GM12878 (cell line): Measurements from ENCODE around the gene TBCD. TPM values are rescaled to one million over a fixed set of nuclear protein-coding genes. Genes with fewer than 3 reads are reported as not detected.

Experiments used
- ATF3 ChIP-seq: IDR thresholded peaks from 2 replicates; pipeline ENCODE4 v1.6.1; 2011; ENCODE audit warnings: low read depth, mild to moderate bottlenecking, low read length, moderate library complexity, borderline replicate concordance; ENCODE audit errors: extremely low read depth
- BHLHE40 ChIP-seq, 2 experiments: fragments of 450-650 bp in 1 of 2; IDR thresholded peaks; 2 replicates each; pipeline ENCODE4 v1.6.1; 2011 to 2017; ENCODE audit warnings: low read depth in 2 of 2, borderline replicate concordance in 1 of 2, improper control_type of control experiment in 1 of 2, low read length in 1 of 2, mild to moderate bottlenecking in 1 of 2
- HDGF ChIP-seq: fragments of 450-650 bp; IDR thresholded peaks from 2 replicates; pipeline ENCODE4 v1.6.1; 2016; ENCODE audit warnings: antibody characterized with exemption
- JUND ChIP-seq: IDR thresholded peaks from 2 replicates; pipeline ENCODE4 v1.6.1; 2012; ENCODE audit warnings: low read depth, mild to moderate bottlenecking, low read length, improper control_type of control experiment, moderate library complexity
- MTA3 ChIP-seq: IDR thresholded peaks from 2 replicates; pipeline ENCODE4 v1.6.1; 2012; ENCODE audit warnings: low read length, inconsistent platforms, borderline replicate concordance
- NR2C2 ChIP-seq: IDR thresholded peaks from 2 replicates; pipeline ENCODE4 v1.6.1; 2011; ENCODE audit warnings: borderline replicate concordance, low read depth; ENCODE audit not compliant: control insufficient read depth, insufficient read length
- SIX5 ChIP-seq: IDR thresholded peaks from 2 replicates; pipeline ENCODE4 v1.6.1; 2011; ENCODE audit warnings: mild to moderate bottlenecking, low read depth, low read length, moderate library complexity; ENCODE audit not compliant: severe bottlenecking
- SMAD5 ChIP-seq: IDR thresholded peaks from 2 replicates; pipeline ENCODE4 v1.6.1; 2016; ENCODE audit warnings: antibody characterized with exemption, low read depth
- TCF3 ChIP-seq: IDR thresholded peaks from 2 replicates; pipeline ENCODE4 v1.6.1; 2012; ENCODE audit warnings: low read depth, mild to moderate bottlenecking, low read length, borderline replicate concordance; ENCODE audit not compliant: insufficient read depth
- TCF7 ChIP-seq: IDR thresholded peaks from 2 replicates; pipeline ENCODE4 v1.6.1; 2014; ENCODE audit warnings: antibody characterized with exemption, borderline replicate concordance
- ZNF24 ChIP-seq: fragments of 450-650 bp; IDR thresholded peaks from 2 replicates; pipeline ENCODE4 v1.6.1; 2017; ENCODE audit warnings: antibody characterized with exemption, mild to moderate bottlenecking
- ZNF384 ChIP-seq: IDR thresholded peaks from 2 replicates; pipeline ENCODE4 v1.6.1; 2012; ENCODE audit warnings: low read depth, mild to moderate bottlenecking, low read length, improper control_type of control experiment, borderline replicate concordance
- ZSCAN29 ChIP-seq: fragments of 450-650 bp; IDR thresholded peaks from 2 replicates; pipeline ENCODE4 v1.6.1; 2017; ENCODE audit warnings: mild to moderate bottlenecking, moderate library complexity
- polyA plus RNA-seq, 11 experiments: library from polyadenylated mRNA; depleted of rRNA in 4 of 11; unstranded in 6 of 11; stranded (reverse) in 5 of 11; fragments of >200 nt; fragmentation: Nextera tagmentation in 4 of 11; fragmentation: Illumina TruSeq in 1 of 11; extraction: Ambion mirVana in 4 of 11; extraction: Trizol in 1 of 11; gene quantifications; 1 replicate in 1 of 11; 2 replicates in 10 of 11; pipeline versions ENCODE4 v1.2.1 to v1.2.3, GENCODE V29; 2011 to 2016; ENCODE audit warnings: inconsistent platforms in 2 of 11, missing spikeins in 2 of 11, low read depth in 1 of 11
- total RNA-seq, 4 experiments: library from RNA; depleted of rRNA in 3 of 4; stranded (reverse); fragments of >200 nt in 3 of 4; fragmentation: Illumina TruSeq in 1 of 4; extraction: Trizol in 1 of 4; gene quantifications; 2 replicates each; pipeline versions ENCODE4 v1.2.1 to v1.2.3, GENCODE V29; 2013 to 2021
- TF ChIP-seq, protein P1 (sequence below): fragments of 150-350 bp; IDR thresholded peaks from 2 replicates; pipeline ENCODE4 v1.6.1; 2016; ENCODE audit warnings: low read depth, low read length
- TF ChIP-seq, protein P2 (sequence below): fragments of 150-350 bp; IDR thresholded peaks from 2 replicates; pipeline ENCODE4 v1.6.1; 2014; ENCODE audit warnings: mild to moderate bottlenecking, low read depth, low read length
- TF ChIP-seq, protein P3 (sequence below): fragments of 450-650 bp; IDR thresholded peaks from 2 replicates; pipeline ENCODE4 v1.6.1; 2014; ENCODE audit warnings: mild to moderate bottlenecking
- TF ChIP-seq, protein P4 (sequence below): IDR thresholded peaks from 2 replicates; pipeline ENCODE4 v1.6.1; 2012; ENCODE audit warnings: mild to moderate bottlenecking, low read depth, low read length

TBCD gene
- total and polyA plus RNA-seq, 10 of the 15 experiments (the other 5 are each of a cell fraction or from before 2014, with no cell fraction given): 10.3 to 114 (median 52.4) TPM

DNA sequence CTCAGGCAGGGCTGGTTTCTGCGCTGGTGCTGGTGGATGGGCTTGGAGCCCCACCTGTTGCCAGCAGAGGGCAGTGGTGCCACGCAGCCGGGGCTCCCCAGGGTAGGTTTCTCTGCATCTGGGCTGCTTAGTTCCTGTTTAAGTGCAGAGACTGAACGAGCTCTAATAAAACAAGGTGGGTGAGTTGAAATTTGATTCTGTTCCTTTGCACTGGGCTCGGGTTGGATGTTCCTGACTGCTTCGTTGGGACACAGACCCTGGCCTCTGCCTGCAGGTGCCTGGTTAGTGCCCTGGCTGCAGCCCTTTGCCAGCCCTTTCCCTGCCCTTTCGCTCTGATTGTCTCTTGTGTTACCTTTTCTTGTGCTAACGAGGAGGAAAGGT, 30.0 kb downstream of the TBCD start (continued):
- TF ChIP-seq, protein P1, sequence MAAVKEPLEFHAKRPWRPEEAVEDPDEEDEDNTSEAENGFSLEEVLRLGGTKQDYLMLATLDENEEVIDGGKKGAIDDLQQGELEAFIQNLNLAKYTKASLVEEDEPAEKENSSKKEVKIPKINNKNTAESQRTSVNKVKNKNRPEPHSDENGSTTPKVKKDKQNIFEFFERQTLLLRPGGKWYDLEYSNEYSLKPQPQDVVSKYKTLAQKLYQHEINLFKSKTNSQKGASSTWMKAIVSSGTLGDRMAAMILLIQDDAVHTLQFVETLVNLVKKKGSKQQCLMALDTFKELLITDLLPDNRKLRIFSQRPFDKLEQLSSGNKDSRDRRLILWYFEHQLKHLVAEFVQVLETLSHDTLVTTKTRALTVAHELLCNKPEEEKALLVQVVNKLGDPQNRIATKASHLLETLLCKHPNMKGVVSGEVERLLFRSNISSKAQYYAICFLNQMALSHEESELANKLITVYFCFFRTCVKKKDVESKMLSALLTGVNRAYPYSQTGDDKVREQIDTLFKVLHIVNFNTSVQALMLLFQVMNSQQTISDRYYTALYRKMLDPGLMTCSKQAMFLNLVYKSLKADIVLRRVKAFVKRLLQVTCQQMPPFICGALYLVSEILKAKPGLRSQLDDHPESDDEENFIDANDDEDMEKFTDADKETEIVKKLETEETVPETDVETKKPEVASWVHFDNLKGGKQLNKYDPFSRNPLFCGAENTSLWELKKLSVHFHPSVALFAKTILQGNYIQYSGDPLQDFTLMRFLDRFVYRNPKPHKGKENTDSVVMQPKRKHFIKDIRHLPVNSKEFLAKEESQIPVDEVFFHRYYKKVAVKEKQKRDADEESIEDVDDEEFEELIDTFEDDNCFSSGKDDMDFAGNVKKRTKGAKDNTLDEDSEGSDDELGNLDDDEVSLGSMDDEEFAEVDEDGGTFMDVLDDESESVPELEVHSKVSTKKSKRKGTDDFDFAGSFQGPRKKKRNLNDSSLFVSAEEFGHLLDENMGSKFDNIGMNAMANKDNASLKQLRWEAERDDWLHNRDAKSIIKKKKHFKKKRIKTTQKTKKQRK: no peak
- TF ChIP-seq ZNF384: no peak
- TF ChIP-seq JUND: no peak
- TF ChIP-seq, protein P2, sequence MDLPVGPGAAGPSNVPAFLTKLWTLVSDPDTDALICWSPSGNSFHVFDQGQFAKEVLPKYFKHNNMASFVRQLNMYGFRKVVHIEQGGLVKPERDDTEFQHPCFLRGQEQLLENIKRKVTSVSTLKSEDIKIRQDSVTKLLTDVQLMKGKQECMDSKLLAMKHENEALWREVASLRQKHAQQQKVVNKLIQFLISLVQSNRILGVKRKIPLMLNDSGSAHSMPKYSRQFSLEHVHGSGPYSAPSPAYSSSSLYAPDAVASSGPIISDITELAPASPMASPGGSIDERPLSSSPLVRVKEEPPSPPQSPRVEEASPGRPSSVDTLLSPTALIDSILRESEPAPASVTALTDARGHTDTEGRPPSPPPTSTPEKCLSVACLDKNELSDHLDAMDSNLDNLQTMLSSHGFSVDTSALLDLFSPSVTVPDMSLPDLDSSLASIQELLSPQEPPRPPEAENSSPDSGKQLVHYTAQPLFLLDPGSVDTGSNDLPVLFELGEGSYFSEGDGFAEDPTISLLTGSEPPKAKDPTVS: no peak
- TF ChIP-seq SIX5: no peak
- no peak for TF ChIP-seq NR2C2
- TF ChIP-seq ZSCAN29: no peak
- TF ChIP-seq TCF7: no peak
- TF ChIP-seq MTA3: no peak
- TF ChIP-seq, protein P3, sequence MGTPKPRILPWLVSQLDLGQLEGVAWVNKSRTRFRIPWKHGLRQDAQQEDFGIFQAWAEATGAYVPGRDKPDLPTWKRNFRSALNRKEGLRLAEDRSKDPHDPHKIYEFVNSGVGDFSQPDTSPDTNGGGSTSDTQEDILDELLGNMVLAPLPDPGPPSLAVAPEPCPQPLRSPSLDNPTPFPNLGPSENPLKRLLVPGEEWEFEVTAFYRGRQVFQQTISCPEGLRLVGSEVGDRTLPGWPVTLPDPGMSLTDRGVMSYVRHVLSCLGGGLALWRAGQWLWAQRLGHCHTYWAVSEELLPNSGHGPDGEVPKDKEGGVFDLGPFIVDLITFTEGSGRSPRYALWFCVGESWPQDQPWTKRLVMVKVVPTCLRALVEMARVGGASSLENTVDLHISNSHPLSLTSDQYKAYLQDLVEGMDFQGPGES: no peak
- no peak for TF ChIP-seq SMAD5
- TF ChIP-seq, protein P4, sequence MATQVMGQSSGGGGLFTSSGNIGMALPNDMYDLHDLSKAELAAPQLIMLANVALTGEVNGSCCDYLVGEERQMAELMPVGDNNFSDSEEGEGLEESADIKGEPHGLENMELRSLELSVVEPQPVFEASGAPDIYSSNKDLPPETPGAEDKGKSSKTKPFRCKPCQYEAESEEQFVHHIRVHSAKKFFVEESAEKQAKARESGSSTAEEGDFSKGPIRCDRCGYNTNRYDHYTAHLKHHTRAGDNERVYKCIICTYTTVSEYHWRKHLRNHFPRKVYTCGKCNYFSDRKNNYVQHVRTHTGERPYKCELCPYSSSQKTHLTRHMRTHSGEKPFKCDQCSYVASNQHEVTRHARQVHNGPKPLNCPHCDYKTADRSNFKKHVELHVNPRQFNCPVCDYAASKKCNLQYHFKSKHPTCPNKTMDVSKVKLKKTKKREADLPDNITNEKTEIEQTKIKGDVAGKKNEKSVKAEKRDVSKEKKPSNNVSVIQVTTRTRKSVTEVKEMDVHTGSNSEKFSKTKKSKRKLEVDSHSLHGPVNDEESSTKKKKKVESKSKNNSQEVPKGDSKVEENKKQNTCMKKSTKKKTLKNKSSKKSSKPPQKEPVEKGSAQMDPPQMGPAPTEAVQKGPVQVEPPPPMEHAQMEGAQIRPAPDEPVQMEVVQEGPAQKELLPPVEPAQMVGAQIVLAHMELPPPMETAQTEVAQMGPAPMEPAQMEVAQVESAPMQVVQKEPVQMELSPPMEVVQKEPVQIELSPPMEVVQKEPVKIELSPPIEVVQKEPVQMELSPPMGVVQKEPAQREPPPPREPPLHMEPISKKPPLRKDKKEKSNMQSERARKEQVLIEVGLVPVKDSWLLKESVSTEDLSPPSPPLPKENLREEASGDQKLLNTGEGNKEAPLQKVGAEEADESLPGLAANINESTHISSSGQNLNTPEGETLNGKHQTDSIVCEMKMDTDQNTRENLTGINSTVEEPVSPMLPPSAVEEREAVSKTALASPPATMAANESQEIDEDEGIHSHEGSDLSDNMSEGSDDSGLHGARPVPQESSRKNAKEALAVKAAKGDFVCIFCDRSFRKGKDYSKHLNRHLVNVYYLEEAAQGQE: no peak
- TF ChIP-seq ATF3: no peak
- 0 out of 2 replicates have a peak, but pooled peaks have one; percentile 33 for TF ChIP-seq TCF3
- peak in 1 of 2 experiments; percentile 19; a peak in 1 of 4 replicates for TF ChIP-seq BHLHE40 (IDR thresholded peaks at IDR 0.05; ENCODE audit: borderline replicate concordance in 1 of 2, low read depth in 2 of 2, low read length in 1 of 2)
- no peak for TF ChIP-seq ZNF24
- no peak for TF ChIP-seq HDGF
